HG02759 (cell line): ENCODE data around the gene TGFBR3.

Experiments used
- ATAC-seq: cut with Tn5 transposase; IDR thresholded peaks from one replicate; pipeline ENCODE4 v1.9.1; 2021; ENCODE audit warnings: mild to moderate bottlenecking, moderate library complexity; ENCODE audit not compliant: unreplicated experiment

Gene TGFBR3

GRCh38 chr1:91741906-91742305 is 144.0 kb downstream of the TGFBR3 start:
- no peak for ATAC-seq

GRCh38 chr1:91741301-91741700 is 144.7 kb downstream of the TGFBR3 start:
- no peak for ATAC-seq

GRCh38 chr1:91737650-91738049 is 148.3 kb downstream of the TGFBR3 start:
- no peak for ATAC-seq

GRCh38 chr1:91736715-91737615 is 149.0 kb downstream of the TGFBR3 start:
- ATAC-seq: no peak

- ATAC-seq: no peak
These were observed 149.7 kb downstream of the TGFBR3 start for GRCh38 chr1:91736146-91736714.

GRCh38 chr1:91735266-91735845 is 150.6 kb downstream of the TGFBR3 start:
- ATAC-seq: no peak

GRCh38 chr1:91734761-91735160 is 151.2 kb downstream of the TGFBR3 start:
- ATAC-seq: no peak

GRCh38 chr1:91733108-91733710 is 152.7 kb downstream of the TGFBR3 start:
- ATAC-seq: no peak

- peak; percentile 37 for ATAC-seq
These were observed 153.5 kb downstream of the TGFBR3 start for GRCh38 chr1:91732291-91733107.

- peak; percentile 34 for ATAC-seq
These were observed 154.1 kb downstream of the TGFBR3 start for GRCh38 chr1:91731815-91732214.

- ATAC-seq: peak; percentile 59
These were observed 154.9 kb downstream of the TGFBR3 start for GRCh38 chr1:91730801-91731732.

GRCh38 chr1:91729621-91730358 is 156.2 kb downstream of the TGFBR3 start:
- ATAC-seq: no peak

- no peak for ATAC-seq
These were observed 158.2 kb downstream of the TGFBR3 start for GRCh38 chr1:91727763-91728162.

- ATAC-seq: no peak
These were observed 159.8 kb downstream of the TGFBR3 start for GRCh38 chr1:91725989-91726721.

- ATAC-seq: no peak
These were observed 160.3 kb downstream of the TGFBR3 start for GRCh38 chr1:91725618-91725988.

- no peak for ATAC-seq
These were observed 161.3 kb downstream of the TGFBR3 start for GRCh38 chr1:91724644-91725043.

- no peak for ATAC-seq
These were observed 161.7 kb downstream of the TGFBR3 start for GRCh38 chr1:91724231-91724630.

- no peak for ATAC-seq
These were observed 165.9 kb downstream of the TGFBR3 start for GRCh38 chr1:91720044-91720443.
